HL-60 (cell line): Measurements from ENCODE around the gene BOK.
"Not testable (repeated sequence)": the region's sequence is repeated elsewhere in the genome, so short reads cannot be mapped to it uniquely, and the experiment has no call there.

ENCODE experiments used
- DNase-seq, 2 experiments: peaks; one replicate each; pipeline ENCODE4 v3.0.0-alpha.2; 2010 to 2020; ENCODE audit warnings: low read depth in 1 of 2, low spot score in 1 of 2
- H3K27ac ChIP-seq: fragments of 250-450 bp; sonication (Bioruptor Pico); replicated peaks from 2 replicates; pipeline ENCODE4 v1.5.1; 2020; ENCODE audit warnings: mild to moderate bottlenecking, moderate library complexity
- H3K27me3 ChIP-seq: fragments of 250-450 bp; sonication (Bioruptor Pico); 2 replicates; pipeline ENCODE4 v1.5.1; 2021; ENCODE audit warnings: mild to moderate bottlenecking, moderate library complexity; ENCODE audit not compliant: insufficient read depth, poor library complexity, severe bottlenecking
- H3K4me3 ChIP-seq: replicated peaks from 2 replicates; pipeline ENCODE4 v1.5.1; 2011; ENCODE audit warnings: mild to moderate bottlenecking, control low read depth, low read length; ENCODE audit not compliant: insufficient read depth
- GABPA ChIP-seq: IDR thresholded peaks from 2 replicates; pipeline ENCODE4 v1.6.1; 2012; ENCODE audit warnings: low read depth
- POLR2AphosphoS5 ChIP-seq: IDR thresholded peaks from 2 replicates; pipeline ENCODE4 v1.6.1; 2012; ENCODE audit warnings: low read depth
- SPI1 ChIP-seq: IDR thresholded peaks from 2 replicates; pipeline ENCODE4 v1.6.1; 2012; ENCODE audit warnings: low read depth, mild to moderate bottlenecking, borderline replicate concordance
- TF ChIP-seq, protein P1 (sequence below): IDR thresholded peaks from one replicate; pipeline ENCODE4 v1.5.1; 2011; ENCODE audit warnings: low read length, control low read depth, inconsistent platforms; ENCODE audit not compliant: insufficient read depth
- TF ChIP-seq, protein P2 (sequence below): IDR thresholded peaks from 2 replicates; pipeline ENCODE4 v1.6.1; 2012; ENCODE audit warnings: low read depth; ENCODE audit not compliant: insufficient replicate concordance

BOK gene

DNA sequence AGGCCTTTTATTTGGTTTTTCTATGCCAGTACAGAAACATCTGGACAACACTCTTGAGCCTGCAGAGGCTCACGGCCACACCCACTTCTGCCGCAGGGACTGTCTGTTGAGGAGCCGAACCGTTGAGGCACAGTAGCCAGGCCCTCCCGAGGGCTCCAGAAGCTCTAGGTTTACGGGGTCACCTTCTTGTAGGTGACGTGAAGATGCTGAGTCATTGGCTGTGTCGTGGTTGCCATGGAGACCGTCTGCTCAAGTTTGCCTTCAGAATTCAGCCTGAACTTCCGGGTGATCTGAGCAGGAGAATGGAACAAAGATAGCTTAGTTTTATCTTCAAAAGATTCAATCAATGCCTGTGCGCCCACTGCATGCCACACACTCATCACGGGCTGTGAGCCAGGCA is 25.9 kb downstream of the BOK start:
- Histone ChIP-seq H3K27ac (no peak overlapping the region), H3K4me3 (no peak overlapping the region), H3K27me3 (no peaks in the 10 kb centered on the region)
- DNase-seq: peak in 1 of 2 experiments; percentile 6
- no peak for TF ChIP-seq GABPA

DNA sequence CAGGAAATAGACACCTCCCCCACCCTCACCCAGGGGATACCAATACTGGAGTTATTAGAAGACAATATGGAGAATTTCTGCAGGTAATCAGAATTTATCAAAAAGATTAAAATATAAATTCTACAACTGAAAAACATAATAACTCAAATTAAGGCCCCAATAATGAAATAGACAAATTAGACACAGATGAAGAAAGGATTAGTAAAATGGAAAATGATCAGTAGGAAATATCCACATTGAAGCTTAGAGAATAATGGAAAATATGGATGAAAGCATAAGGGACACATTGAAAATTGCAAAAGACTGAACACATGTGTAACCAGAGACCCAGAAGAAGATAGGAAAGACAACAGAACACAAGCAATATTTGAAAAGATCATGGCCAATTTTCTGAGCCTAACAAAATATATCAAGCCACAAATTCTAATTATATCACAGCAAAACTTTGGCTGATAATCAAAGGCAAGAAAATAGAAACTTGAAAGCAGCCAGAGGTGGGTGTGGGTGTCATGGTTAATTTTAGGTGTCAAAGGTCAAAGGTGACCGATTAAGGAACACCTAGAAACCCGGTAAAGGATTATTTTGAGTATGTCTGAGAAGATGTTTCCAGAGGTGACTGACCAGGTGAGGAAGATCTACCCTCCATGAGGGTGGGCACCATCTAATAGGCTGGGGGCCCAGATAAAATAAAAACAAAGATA is 28.2 kb downstream of the BOK start:
- H3K27ac ChIP-seq: no peak overlapping the region
- no peak overlapping the region for H3K4me3 ChIP-seq
- no peak for DNase-seq
- TF ChIP-seq SPI1: no peak
- no peak for TF ChIP-seq POLR2AphosphoS5
- TF ChIP-seq, protein P1, sequence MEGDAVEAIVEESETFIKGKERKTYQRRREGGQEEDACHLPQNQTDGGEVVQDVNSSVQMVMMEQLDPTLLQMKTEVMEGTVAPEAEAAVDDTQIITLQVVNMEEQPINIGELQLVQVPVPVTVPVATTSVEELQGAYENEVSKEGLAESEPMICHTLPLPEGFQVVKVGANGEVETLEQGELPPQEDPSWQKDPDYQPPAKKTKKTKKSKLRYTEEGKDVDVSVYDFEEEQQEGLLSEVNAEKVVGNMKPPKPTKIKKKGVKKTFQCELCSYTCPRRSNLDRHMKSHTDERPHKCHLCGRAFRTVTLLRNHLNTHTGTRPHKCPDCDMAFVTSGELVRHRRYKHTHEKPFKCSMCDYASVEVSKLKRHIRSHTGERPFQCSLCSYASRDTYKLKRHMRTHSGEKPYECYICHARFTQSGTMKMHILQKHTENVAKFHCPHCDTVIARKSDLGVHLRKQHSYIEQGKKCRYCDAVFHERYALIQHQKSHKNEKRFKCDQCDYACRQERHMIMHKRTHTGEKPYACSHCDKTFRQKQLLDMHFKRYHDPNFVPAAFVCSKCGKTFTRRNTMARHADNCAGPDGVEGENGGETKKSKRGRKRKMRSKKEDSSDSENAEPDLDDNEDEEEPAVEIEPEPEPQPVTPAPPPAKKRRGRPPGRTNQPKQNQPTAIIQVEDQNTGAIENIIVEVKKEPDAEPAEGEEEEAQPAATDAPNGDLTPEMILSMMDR: no peak
- TF ChIP-seq, protein P2, sequence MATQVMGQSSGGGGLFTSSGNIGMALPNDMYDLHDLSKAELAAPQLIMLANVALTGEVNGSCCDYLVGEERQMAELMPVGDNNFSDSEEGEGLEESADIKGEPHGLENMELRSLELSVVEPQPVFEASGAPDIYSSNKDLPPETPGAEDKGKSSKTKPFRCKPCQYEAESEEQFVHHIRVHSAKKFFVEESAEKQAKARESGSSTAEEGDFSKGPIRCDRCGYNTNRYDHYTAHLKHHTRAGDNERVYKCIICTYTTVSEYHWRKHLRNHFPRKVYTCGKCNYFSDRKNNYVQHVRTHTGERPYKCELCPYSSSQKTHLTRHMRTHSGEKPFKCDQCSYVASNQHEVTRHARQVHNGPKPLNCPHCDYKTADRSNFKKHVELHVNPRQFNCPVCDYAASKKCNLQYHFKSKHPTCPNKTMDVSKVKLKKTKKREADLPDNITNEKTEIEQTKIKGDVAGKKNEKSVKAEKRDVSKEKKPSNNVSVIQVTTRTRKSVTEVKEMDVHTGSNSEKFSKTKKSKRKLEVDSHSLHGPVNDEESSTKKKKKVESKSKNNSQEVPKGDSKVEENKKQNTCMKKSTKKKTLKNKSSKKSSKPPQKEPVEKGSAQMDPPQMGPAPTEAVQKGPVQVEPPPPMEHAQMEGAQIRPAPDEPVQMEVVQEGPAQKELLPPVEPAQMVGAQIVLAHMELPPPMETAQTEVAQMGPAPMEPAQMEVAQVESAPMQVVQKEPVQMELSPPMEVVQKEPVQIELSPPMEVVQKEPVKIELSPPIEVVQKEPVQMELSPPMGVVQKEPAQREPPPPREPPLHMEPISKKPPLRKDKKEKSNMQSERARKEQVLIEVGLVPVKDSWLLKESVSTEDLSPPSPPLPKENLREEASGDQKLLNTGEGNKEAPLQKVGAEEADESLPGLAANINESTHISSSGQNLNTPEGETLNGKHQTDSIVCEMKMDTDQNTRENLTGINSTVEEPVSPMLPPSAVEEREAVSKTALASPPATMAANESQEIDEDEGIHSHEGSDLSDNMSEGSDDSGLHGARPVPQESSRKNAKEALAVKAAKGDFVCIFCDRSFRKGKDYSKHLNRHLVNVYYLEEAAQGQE: no peak
- no peak for TF ChIP-seq GABPA
- no peaks in the 10 kb centered on the region for H3K27me3 ChIP-seq

DNA sequence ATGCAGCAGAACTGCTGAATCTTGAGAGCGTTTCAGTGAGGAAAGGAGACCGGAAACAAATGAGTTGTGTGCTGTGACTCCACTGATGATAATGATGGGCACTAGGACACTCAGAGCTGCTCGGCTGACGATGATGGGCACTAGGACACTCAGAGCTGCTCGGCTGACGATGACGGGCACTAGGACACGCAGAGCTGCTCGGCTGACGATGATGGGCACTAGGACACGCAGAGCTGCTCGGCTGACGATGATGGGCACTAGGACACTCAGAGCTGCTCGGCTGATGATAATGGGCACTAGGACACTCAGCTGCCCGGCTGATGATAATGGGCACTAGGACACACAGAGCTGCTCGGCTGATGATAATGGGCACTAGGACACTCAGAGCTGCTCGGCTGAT is 31.3 kb downstream of the BOK start:
- not testable (repeated sequence) for DNase-seq, H3K27ac ChIP-seq, H3K4me3 ChIP-seq, H3K27me3 ChIP-seq

DNA sequence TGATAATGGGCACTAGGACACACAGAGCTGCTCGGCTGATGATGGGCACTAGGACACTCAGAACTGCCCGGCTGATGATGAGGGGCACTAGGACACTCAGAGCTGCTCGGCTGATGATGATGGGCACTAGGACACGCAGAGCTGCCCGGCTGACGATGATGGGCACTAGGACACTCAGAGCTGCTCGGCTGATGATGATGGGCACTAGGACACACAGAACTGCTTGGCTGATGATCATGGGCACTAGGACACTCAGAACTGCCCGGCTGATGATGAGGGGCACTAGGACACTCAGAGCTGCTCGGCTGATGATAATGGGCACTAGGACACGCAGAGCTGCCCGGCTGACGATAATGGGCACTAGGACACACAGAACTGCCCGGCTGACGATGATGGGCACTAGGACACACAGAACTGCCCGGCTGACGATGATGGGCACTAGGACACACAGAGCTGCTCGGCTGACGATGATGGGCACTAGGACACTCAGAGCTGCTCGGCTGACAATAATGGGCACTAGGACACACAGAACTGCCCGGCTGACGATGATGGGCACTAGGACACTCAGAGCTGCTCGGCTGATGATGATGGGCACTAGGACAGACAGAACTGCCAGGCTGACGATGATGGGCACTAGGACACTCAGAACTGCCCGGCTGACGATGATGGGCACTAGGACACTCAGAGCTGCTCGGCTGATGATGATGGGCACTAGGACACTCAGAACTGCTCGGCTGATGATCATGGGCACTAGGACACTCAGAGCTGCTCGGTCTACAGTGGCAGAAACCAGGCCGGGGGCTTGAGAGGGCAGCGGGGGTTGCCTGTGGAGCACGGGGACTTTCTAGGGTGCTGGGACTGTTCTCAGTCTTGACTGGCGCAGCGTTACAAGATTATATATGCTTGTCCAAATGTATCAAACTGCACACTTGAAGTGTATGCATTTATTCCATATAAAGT is 32.2 kb downstream of the BOK start:
- not testable (repeated sequence) for H3K27me3 ChIP-seq, H3K4me3 ChIP-seq, H3K27ac ChIP-seq, DNase-seq

DNA sequence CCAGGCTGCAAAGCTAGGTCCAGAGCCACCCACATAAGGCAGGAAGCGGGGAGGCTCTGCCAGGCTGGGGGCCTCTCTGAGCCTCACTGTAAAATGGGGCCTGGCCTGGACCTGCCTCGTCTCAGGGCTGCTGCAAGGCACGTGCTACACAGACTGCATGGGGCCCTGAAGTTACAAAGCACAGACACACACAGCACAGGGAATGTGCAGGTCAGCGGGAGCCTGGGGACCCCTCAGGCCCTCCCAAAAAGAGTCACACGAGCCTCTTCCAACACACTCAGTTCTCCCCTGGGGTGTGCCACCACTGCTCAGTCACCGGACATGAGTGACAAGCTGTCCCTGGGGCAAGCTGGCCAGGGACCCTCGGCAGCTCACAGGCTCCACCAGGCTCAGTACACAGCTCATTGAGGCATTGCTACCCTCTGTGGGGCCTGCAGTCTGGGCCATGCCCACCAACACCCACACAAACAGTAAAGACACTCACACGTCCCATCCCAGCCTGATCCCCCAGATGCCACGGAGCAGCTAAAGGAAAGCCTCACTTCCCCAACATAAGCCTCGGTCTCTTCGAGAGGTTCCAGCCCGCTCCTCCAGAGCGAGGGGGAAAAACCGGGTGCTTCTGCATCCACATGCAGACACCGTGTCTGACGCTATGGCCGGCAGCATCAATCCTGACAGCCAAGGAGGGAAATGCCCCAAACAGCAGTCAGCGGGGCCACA is 33.7 kb downstream of the BOK start:
- TF ChIP-seq POLR2AphosphoS5 (no peak), SPI1 (no peak), GABPA (no peak)
- TF ChIP-seq, protein P2: no peak
- TF ChIP-seq, protein P1: no peak
- no peak for DNase-seq

More for the DNA sequence above, 33.7 kb downstream of the BOK start:
- Histone ChIP-seq H3K4me3 (no peak overlapping the region), H3K27ac (no peak overlapping the region), H3K27me3 (no peaks in the 10 kb centered on the region)
